HepG2 (cell line): ENCODE measurements around the gene LCN1. TPM values are rescaled to one million over a fixed set of nuclear protein-coding genes. Genes with fewer than 3 reads are reported as not detected.

Experiments used
- ATAC-seq: fragments of 200-7000 bp; cut with Tn5 transposase; 3 replicates; pipeline ENCODE4 v1.9.1; 2020; ENCODE audit warnings: mild to moderate bottlenecking, moderate library complexity
- BruUV-seq: library from RNA; stranded (reverse); fragments of 400-500 nt; replicated peaks from 2 replicates; lab custom pipeline; 2021; lab: Mats Ljungman, UMichigan
- CTCF ChIA-PET: fragments of 300-600 bp; formaldehyde crosslinking; extraction: SDS; loops from one replicate; lab custom pipeline; 2021; ENCODE audit warnings: low total read pairs, inconsistent platforms, low intra/inter-chr PET ratio; lab: Yijun Ruan, JAX
- POLR2A ChIA-PET: fragments of 350-600 bp; sonication (Branson Sonifier 250); formaldehyde crosslinking; loops from one replicate; lab custom pipeline; 2020; ENCODE audit warnings: antibody characterized with exemption, inconsistent platforms; lab: Yijun Ruan, JAX
- DNase-seq: peaks from one replicate; pipeline ENCODE4 v3.0.0-alpha.2; 2015; ENCODE audit warnings: low spot score
- FAIRE-seq: peaks from 3 replicates; lab custom pipeline; 2011; peaks lifted over from hg19 to GRCh38; lab: Jason Lieb, UNC
- H2AFZ ChIP-seq: one replicate; pipeline ENCODE4 v1.6.1; 2011; ENCODE audit warnings: low read length, inconsistent platforms
- H3K27ac ChIP-seq: fragments of 300-600 bp; 3 replicates; pipeline ENCODE4 v1.8.0; 2011; ENCODE audit warnings: mixed run types, mild to moderate bottlenecking, mixed read lengths, low read length, inconsistent platforms; ENCODE audit not compliant: insufficient read depth; ENCODE audit errors: extremely low read length
- H3K27me3 ChIP-seq, 2 experiments: fragments of 200-600 bp in 1 of 2; 2 replicates in 1 of 2; 3 replicates in 1 of 2; pipeline versions ENCODE4 v1.6.0 to v1.8.0; 2011; ENCODE audit warnings: low read length in 2 of 2, mild to moderate bottlenecking in 2 of 2, moderate library complexity in 2 of 2, inconsistent platforms in 1 of 2; ENCODE audit not compliant: insufficient read depth in 2 of 2, control insufficient read depth in 1 of 2
- H3K36me3 ChIP-seq, 2 experiments: fragments of 200-600 bp in 1 of 2; replicated peaks in 1 of 2; 2 replicates in 1 of 2; 3 replicates in 1 of 2; pipeline versions ENCODE4 v1.5.1 to v1.8.0; 2011; ENCODE audit warnings: low read length in 2 of 2, inconsistent platforms in 1 of 2; ENCODE audit not compliant: insufficient read depth in 2 of 2, control insufficient read depth in 1 of 2
- H3K4me1 ChIP-seq: 2 replicates; pipeline ENCODE4 v1.5.1; 2012; ENCODE audit warnings: low read length, inconsistent platforms; ENCODE audit not compliant: insufficient read depth
- H3K4me2 ChIP-seq: 2 replicates; pipeline ENCODE4 v1.6.0; 2011; ENCODE audit warnings: low read depth, low read length, inconsistent platforms
- H3K4me3 ChIP-seq, 3 experiments: fragments of 200-600 bp in 1 of 3; sonication (generic), shearing (Covaris generic) in 1 of 3; replicated peaks in 1 of 3; 2 replicates each; pipeline ENCODE4 v1.5.1; 2011 to 2016; ENCODE audit warnings: low read length in 3 of 3, inconsistent platforms in 2 of 3, low read depth in 2 of 3, mild to moderate bottlenecking in 2 of 3, control low read depth in 1 of 3, mixed read lengths in 1 of 3; ENCODE audit not compliant: insufficient read depth in 1 of 3
- H3K79me2 ChIP-seq: one replicate; pipeline ENCODE4 v1.6.1; 2011; ENCODE audit warnings: low read length, inconsistent platforms; ENCODE audit not compliant: insufficient read depth
- H3K9ac ChIP-seq: 2 replicates; pipeline ENCODE4 v1.6.0; 2011; ENCODE audit warnings: mild to moderate bottlenecking, low read depth, low read length, inconsistent platforms; ENCODE audit not compliant: insufficient read depth
- H3K9me3 ChIP-seq: 2 replicates; pipeline ENCODE4 v1.5.1; 2012; ENCODE audit warnings: mild to moderate bottlenecking, low read length
- H4K20me1 ChIP-seq: 2 replicates; pipeline ENCODE4 v1.6.0; 2011; ENCODE audit warnings: inconsistent platforms, mild to moderate bottlenecking, low read length, moderate library complexity; ENCODE audit not compliant: insufficient read depth
- HHEX ChIP-seq: IDR thresholded peaks from 2 replicates; pipeline ENCODE4 v1.6.1; 2016; ENCODE audit warnings: control low read depth
- KDM3A ChIP-seq: IDR thresholded peaks from 2 replicates; pipeline ENCODE4 v1.6.1; 2018; ENCODE audit warnings: low read depth, missing compliant biosample characterization
- RARA ChIP-seq: IDR thresholded peaks from 2 replicates; pipeline ENCODE4 v1.6.1; 2016; ENCODE audit warnings: missing genetic modification reagents, missing compliant biosample characterization
- ZNF230 ChIP-seq: sonication (generic); formaldehyde crosslinking; IDR thresholded peaks from 2 replicates; pipeline ENCODE4 v1.4.0; 2020; ENCODE audit warnings: mild to moderate bottlenecking, missing genetic modification reagents
- ZNF407 ChIP-seq: sonication (generic); formaldehyde crosslinking; IDR thresholded peaks from one replicate; pipeline ENCODE4 v1.5.1; 2020; ENCODE audit warnings: mild to moderate bottlenecking, missing genetic modification reagents; ENCODE audit errors: not compliant biosample characterization
- ZNF431 ChIP-seq: sonication (generic); formaldehyde crosslinking; IDR thresholded peaks from 2 replicates; pipeline ENCODE4 v1.9.0; 2022; ENCODE audit warnings: missing genetic modification reagents, low read depth, mild to moderate bottlenecking, borderline replicate concordance
- WGBS: methylation state at CpG from one replicate; pipeline ENCODE4 v1.1.6; 2017; ENCODE audit warnings: low lambda C conversion rate; 5-methylcytosine and 5-hydroxymethylcytosine counted together
- in situ Hi-C: cut with HindIII; loops from 2 replicates; pipeline ENCODE4 v1.10.0; 2017; ENCODE audit warnings: low pct_unique_long_range_greater_than_20kb; ENCODE audit not compliant: extremely low pct_ligation_motif_present
- intact Hi-C: fragments of 100-400 bp; cut with micrococcal nuclease; formaldehyde crosslinking; loops from one replicate; pipeline ENCODE4 v1.10.0; 2022; ENCODE audit not compliant: unreplicated experiment
- polyA plus RNA-seq, 8 experiments: library from polyadenylated mRNA; depleted of rRNA in 3 of 8; stranded (reverse) in 7 of 8; unstranded in 1 of 8; fragments of >200 nt; fragmentation: Illumina TruSeq in 4 of 8; extraction: Trizol in 4 of 8; gene quantifications; 2 replicates each; pipeline versions ENCODE4 v1.2.1 to v1.2.3, GENCODE V29; 2011 to 2016; ENCODE audit warnings: low read depth in 4 of 8, missing spikeins in 1 of 8, mixed read lengths in 1 of 8; ENCODE audit not compliant: insufficient read depth in 1 of 8
- total RNA-seq, 5 experiments: library from RNA; depleted of rRNA; stranded (reverse); fragments of >200 nt; fragmentation: Illumina TruSeq; extraction: Trizol; gene quantifications; 2 replicates each; pipeline ENCODE4 v1.2.3, GENCODE V29; 2016; ENCODE audit warnings: low read depth in 1 of 5

LCN1 gene
- total and polyA plus RNA-seq, 2 of the 13 experiments (the other 11 are each of a cell fraction or from before 2014, with no cell fraction given), result not detected

- Histone ChIP-seq H2AFZ (no peak overlapping the region), H4K20me1 (no peaks in the 10 kb centered on the region), H3K27me3 (peaks cover 0 to 35% of the 10 kb centered on the region in 2 experiments; a peak in 3 of 5 replicates), H3K9ac (no peak overlapping the region), H3K4me2 (no peak overlapping the region), H3K36me3 (no peaks in the 10 kb centered on the region), H3K27ac (no peak overlapping the region), H3K4me1 (no peaks in the 10 kb centered on the region), H3K79me2 (no peaks in the 10 kb centered on the region), H3K4me3 (no peak overlapping the region), H3K9me3 (no peaks in the 10 kb centered on the region)
- DNase-seq (no peak), FAIRE-seq (no peak), ATAC-seq (no peak)
- TF ChIP-seq KDM3A (CRISPR knock-in tag) (no peak), RARA (CRISPR knock-in tag) (no peak), ZNF431 (no peak), ZNF407 (CRISPR knock-in tag) (no peak), ZNF230 (CRISPR knock-in tag) (no peak), HHEX (no peak)
- 54% methylated on average over 3 of the region's 3 CpGs for WGBS
- intact Hi-C loops (no loop called here), in situ Hi-C loops (no loop called here)
- POLR2A ChIA-PET, result no interaction called here
- CTCF ChIA-PET, result no interaction called here
- no TSS peak for BruUV-seq
Observed at GRCh38 chr9:135533113-135533512, 11.9 kb downstream of the LCN1 start.
